ENCODE measurements around the gene GBP3. TPM values are rescaled to one million over a fixed set of nuclear protein-coding genes. Genes with fewer than 3 reads are reported as not detected.

GBP3 gene
- polyA plus RNA-seq, 1 of the 3 experiments (the other 2 are of a cell fraction): 8.5 TPM

DNA sequence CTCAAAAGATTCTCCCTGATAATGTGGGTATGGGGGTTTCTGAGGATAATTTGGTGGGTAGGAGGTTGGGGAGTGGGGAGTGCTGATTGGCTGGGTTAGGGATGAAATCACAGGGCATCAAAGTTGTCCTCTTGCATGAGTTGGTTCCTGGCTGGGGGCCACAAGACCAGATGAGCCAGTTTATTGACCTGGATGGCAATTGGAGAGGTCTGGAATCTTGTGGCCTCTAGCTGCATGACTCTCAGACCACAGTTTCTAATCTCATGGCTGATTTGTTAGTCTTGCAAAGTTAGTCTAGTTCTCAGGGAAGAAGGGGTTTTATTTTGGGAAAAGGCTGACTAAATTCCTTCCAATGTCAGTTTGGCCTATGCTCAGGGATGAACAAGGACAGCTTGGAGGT lies 45.6 kb upstream of the GBP3 start:
- ChIA-PET POLR2A (no interaction called here), CTCF (interaction anchor here (1.0 kb wide), 3 partner anchors 17 to 296 kb away, joined by 3 to 4 read pairs (median 3); partner anchors contain the start of gene GBP6)
- Histone ChIP-seq H3K27me3 (ENCODE audit: insufficient read depth) (no peaks in the 10 kb centered on the region), H3K36me3 (replicated peaks in 1 of 2; ENCODE audit: control insufficient read depth in 1 of 2, insufficient read depth in 2 of 2, low read length in 1 of 2) (no peaks in the 10 kb centered on the region), H3K9me2 (no peaks in the 10 kb centered on the region), H3K4me1 (ENCODE audit: control insufficient read depth in 1 of 2, insufficient read depth in 2 of 2, low read depth in 1 of 2, low read length in 1 of 2) (no peaks in the 10 kb centered on the region; a peak in 2 of 4 replicates), H3K4me3 (ENCODE audit: low read depth in 2 of 2, low read length in 1 of 2) (no peak overlapping the region), H2AFZ (ENCODE audit: low read depth) (peak overlapping the region; percentile 8; the same call in 1 of the 2 replicates), H3K9ac (no peak overlapping the region), H3K4me2 (no peak overlapping the region), H3K79me2 (ENCODE audit: insufficient read depth) (no peaks in the 10 kb centered on the region), H3F3A (replicated peaks; ENCODE audit: insufficient read depth) (no peaks in the 10 kb centered on the region), H4K20me1 (ENCODE audit: insufficient read depth) (no peaks in the 10 kb centered on the region), H3K27ac (ENCODE audit: low read depth in 2 of 2, low read length in 1 of 2) (no peak overlapping the region), H3K9me3 (no peaks in the 10 kb centered on the region)
- TF ChIP-seq FOSL2 (IDR thresholded peaks at IDR 0.05; ENCODE audit: borderline replicate concordance, low read depth) (no peak), SIN3A (IDR thresholded peaks at IDR 0.05; ENCODE audit: borderline replicate concordance, low read depth, low read length) (no peak), ELF1 (IDR thresholded peaks at IDR 0.05) (no peak), FOXJ3 (CRISPR knock-in tag; IDR thresholded peaks at IDR 0.05) (no peak), GATA2 (CRISPR knock-in tag; IDR thresholded peaks at IDR 0.05) (no peak), RCOR1 (IDR thresholded peaks at IDR 0.05; ENCODE audit: low read length) (no peak), NRF1 (IDR thresholded peaks at IDR 0.05; ENCODE audit: low read depth, low read length) (no peak), RXRA (IDR thresholded peaks at IDR 0.05; ENCODE audit: borderline replicate concordance, low read depth) (no peak), RAD21 (IDR thresholded peaks at IDR 0.05; ENCODE audit: low read length) (no peak)
- TF ChIP-seq, protein P1, sequence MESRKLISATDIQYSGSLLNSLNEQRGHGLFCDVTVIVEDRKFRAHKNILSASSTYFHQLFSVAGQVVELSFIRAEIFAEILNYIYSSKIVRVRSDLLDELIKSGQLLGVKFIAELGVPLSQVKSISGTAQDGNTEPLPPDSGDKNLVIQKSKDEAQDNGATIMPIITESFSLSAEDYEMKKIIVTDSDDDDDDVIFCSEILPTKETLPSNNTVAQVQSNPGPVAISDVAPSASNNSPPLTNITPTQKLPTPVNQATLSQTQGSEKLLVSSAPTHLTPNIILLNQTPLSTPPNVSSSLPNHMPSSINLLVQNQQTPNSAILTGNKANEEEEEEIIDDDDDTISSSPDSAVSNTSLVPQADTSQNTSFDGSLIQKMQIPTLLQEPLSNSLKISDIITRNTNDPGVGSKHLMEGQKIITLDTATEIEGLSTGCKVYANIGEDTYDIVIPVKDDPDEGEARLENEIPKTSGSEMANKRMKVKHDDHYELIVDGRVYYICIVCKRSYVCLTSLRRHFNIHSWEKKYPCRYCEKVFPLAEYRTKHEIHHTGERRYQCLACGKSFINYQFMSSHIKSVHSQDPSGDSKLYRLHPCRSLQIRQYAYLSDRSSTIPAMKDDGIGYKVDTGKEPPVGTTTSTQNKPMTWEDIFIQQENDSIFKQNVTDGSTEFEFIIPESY (IDR thresholded peaks at IDR 0.05; ENCODE audit: borderline replicate concordance, low read depth): no peak
- TF ChIP-seq, protein P2, sequence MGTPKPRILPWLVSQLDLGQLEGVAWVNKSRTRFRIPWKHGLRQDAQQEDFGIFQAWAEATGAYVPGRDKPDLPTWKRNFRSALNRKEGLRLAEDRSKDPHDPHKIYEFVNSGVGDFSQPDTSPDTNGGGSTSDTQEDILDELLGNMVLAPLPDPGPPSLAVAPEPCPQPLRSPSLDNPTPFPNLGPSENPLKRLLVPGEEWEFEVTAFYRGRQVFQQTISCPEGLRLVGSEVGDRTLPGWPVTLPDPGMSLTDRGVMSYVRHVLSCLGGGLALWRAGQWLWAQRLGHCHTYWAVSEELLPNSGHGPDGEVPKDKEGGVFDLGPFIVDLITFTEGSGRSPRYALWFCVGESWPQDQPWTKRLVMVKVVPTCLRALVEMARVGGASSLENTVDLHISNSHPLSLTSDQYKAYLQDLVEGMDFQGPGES (IDR thresholded peaks at IDR 0.05; ENCODE audit: low read depth, low read length): no peak
- TF ChIP-seq, protein P3, sequence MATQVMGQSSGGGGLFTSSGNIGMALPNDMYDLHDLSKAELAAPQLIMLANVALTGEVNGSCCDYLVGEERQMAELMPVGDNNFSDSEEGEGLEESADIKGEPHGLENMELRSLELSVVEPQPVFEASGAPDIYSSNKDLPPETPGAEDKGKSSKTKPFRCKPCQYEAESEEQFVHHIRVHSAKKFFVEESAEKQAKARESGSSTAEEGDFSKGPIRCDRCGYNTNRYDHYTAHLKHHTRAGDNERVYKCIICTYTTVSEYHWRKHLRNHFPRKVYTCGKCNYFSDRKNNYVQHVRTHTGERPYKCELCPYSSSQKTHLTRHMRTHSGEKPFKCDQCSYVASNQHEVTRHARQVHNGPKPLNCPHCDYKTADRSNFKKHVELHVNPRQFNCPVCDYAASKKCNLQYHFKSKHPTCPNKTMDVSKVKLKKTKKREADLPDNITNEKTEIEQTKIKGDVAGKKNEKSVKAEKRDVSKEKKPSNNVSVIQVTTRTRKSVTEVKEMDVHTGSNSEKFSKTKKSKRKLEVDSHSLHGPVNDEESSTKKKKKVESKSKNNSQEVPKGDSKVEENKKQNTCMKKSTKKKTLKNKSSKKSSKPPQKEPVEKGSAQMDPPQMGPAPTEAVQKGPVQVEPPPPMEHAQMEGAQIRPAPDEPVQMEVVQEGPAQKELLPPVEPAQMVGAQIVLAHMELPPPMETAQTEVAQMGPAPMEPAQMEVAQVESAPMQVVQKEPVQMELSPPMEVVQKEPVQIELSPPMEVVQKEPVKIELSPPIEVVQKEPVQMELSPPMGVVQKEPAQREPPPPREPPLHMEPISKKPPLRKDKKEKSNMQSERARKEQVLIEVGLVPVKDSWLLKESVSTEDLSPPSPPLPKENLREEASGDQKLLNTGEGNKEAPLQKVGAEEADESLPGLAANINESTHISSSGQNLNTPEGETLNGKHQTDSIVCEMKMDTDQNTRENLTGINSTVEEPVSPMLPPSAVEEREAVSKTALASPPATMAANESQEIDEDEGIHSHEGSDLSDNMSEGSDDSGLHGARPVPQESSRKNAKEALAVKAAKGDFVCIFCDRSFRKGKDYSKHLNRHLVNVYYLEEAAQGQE (IDR thresholded peaks at IDR 0.05; ENCODE audit: low read depth, low read length): no peak
- no peak for DNase-seq

Measured in SK-N-SH (cell line).